Activated T-helper 17 cell treated with anti-CD3 and anti-CD28 coated beads, Interleukin-2, amount 50 U/mL, for 72 hours (primary cell): Measurements from ENCODE around the gene CBLC. TPM values are rescaled to one million over a fixed set of nuclear protein-coding genes. Genes with fewer than 3 reads are reported as not detected.

ENCODE experiments used
- ATAC-seq: fragments of 150-1000 bp; cut with Tn5 transposase; replicated peaks from 2 replicates; pipeline ENCODE4 v1.10.0; 2021; ENCODE audit warnings: mild to moderate bottlenecking, moderate library complexity
- H3K27ac Mint-ChIP-seq: one replicate; pipeline ENCODE4 v1.8.0; 2022; ENCODE audit warnings: mixed read lengths
- H3K27me3 Mint-ChIP-seq: one replicate; pipeline ENCODE4 v1.8.0; 2022; ENCODE audit warnings: mixed read lengths
- H3K36me3 Mint-ChIP-seq: one replicate; pipeline ENCODE4 v1.8.0; 2022; ENCODE audit warnings: low read depth, mild to moderate bottlenecking, mixed read lengths
- H3K4me1 Mint-ChIP-seq: one replicate; pipeline ENCODE4 v1.8.0; 2022; ENCODE audit warnings: mixed read lengths
- H3K4me3 Mint-ChIP-seq: one replicate; pipeline ENCODE4 v1.8.0; 2022; ENCODE audit warnings: mild to moderate bottlenecking, mixed read lengths
- H3K9me3 Mint-ChIP-seq: one replicate; pipeline ENCODE4 v1.8.0; 2022; ENCODE audit warnings: mixed read lengths
- total RNA-seq, 2 donors: library from RNA; stranded (reverse); gene quantifications; one replicate each; pipeline ENCODE4 v1.2.3, GENCODE V29; 2022

The CBLC gene
- total RNA-seq, 2 donors from 2014 or later = not detected

GRCh38 chr19:44848812-44849447 is 71.2 kb downstream of the CBLC start:
- no peaks in the 10 kb centered on the region for H3K36me3 Mint-ChIP-seq
- peaks cover 11% of the 10 kb centered on the region for H3K4me1 Mint-ChIP-seq
- no peak overlapping the region for H3K4me3 Mint-ChIP-seq
- peaks cover 12% of the 10 kb centered on the region for H3K27me3 Mint-ChIP-seq
- no peaks in the 10 kb centered on the region for H3K9me3 Mint-ChIP-seq
- no peak for ATAC-seq
- H3K27ac Mint-ChIP-seq = no peak overlapping the region

Other genes starting within 250 kb of the CBLC start
- gene CEACAM20, start 248.2 kb upstream of the CBLC start, total RNA-seq = not detected
- gene IGSF23, start 164.3 kb upstream of the CBLC start, total RNA-seq = not detected
- gene PVR, start 134.0 kb upstream of the CBLC start, total RNA-seq = 10 to 100 TPM in 1 of 2 donors, 1 to 10 TPM in 1; 8.6 to 10.6 TPM
- gene CEACAM19, start 106.4 kb upstream of the CBLC start, total RNA-seq = 1 to 10 TPM; 1.1 to 1.6 TPM
- not detected for gene CEACAM16, start 78.7 kb upstream of the CBLC start, total RNA-seq
- gene BCL3, start 29.2 kb upstream of the CBLC start, total RNA-seq = 10 to 100 TPM; 79.0 to 86.3 TPM
- gene BCAM, start 31.2 kb downstream of the CBLC start, total RNA-seq = not detected
- gene NECTIN2, start 68.4 kb downstream of the CBLC start, total RNA-seq = under 1 TPM; 0.45 to 0.64 TPM
- 100 to 1,000 TPM in 1 of 2 donors, 10 to 100 TPM in 1; 55.3 to 165 TPM for gene TOMM40, start 113.4 kb downstream of the CBLC start, total RNA-seq
- gene APOE, start 127.9 kb downstream of the CBLC start, total RNA-seq = 1 to 10 TPM in 1 of 2 donors, under 1 TPM in 1; 0.91 to 2.2 TPM
- 1 to 10 TPM in 1 of 2 donors, under 1 TPM in 1; 0.89 to 1.6 TPM for gene APOC1, start 136.7 kb downstream of the CBLC start, total RNA-seq
- gene APOC4, start 164.3 kb downstream of the CBLC start, total RNA-seq = not detected
- gene APOC2, start 168.2 kb downstream of the CBLC start, total RNA-seq = not detected
- gene CLPTM1, start 177.5 kb downstream of the CBLC start, total RNA-seq = 10 to 100 TPM; 60.2 to 80.5 TPM
- 10 to 100 TPM; 41.4 to 52.0 TPM for gene RELB, start 223.6 kb downstream of the CBLC start, total RNA-seq